ENCODE results near the gene UQCRQ.

UQCRQ gene

DNA sequence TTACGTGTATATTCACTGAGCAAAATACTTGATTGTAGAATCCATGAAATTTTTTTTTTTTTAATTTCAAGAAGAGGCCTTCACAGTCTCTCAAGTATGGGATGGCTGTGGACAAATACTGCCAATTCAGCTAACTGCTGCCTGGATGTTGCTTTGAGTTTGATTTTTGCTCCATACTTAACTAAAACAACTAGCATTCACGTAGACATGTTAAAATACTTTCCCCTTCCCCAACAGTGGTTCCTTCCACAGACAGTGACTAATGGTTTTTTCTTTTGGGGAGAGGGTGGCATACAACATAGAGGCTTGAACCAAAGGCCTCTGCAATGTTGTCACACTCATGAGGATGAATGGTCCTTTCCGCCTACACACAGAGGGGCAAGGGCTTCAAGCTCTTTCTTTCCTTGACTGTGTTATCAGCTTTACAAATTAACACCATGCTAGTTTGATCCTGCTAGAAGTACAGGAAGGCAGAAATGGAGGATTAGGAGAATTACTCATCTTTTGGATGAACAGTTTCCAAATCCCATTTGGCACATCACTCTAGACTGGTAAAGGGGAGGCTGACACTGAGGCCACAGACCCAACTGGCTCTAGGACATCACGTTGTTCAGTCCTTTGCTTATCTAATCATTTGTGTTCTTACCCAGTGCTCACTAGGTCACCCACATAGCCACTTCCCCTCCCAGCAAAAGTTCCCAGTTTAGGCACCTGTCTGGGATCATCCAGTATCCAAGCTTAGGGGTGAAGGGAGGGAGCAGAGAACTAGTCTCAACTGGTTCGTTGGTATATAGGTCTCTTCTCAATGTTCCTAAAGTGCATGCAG, 5.2 kb downstream of the UQCRQ start:
- no peak for DNase-seq (ENCODE audit: low spot score)

DNA sequence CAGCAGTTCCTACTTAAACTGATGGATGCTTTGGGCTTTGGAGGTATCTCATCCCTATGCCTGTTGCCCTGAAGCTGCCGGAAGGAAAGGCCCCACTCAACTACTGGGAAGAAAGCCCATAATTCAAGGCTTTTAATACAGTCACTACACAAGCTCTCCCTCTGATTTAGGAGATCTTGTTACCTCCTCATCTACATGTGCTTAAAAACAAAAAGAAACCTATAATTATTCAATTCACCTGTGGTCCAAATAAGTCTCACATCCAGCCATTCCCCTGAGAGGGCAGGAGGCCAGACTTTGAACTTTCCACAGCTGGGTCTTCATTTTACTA, 6.3 kb downstream of the UQCRQ start:
- no peak for DNase-seq (ENCODE audit: low spot score)

- DNase-seq (ENCODE audit: low spot score) = no peak
These were observed 6.9 kb downstream of the UQCRQ start, which contains the start of gene LEAP2 for GRCh38 chr5:132873119-132873929. Gene LEAP2, plus strand, starts transcription at chr5:132873668. Its CDS starts 27 bp downstream, at chr5:132873695.

- DNase-seq (ENCODE audit: low spot score) = no peak
These were observed 7.5 kb downstream of the UQCRQ start for GRCh38 chr5:132873930-132874271.

DNA sequence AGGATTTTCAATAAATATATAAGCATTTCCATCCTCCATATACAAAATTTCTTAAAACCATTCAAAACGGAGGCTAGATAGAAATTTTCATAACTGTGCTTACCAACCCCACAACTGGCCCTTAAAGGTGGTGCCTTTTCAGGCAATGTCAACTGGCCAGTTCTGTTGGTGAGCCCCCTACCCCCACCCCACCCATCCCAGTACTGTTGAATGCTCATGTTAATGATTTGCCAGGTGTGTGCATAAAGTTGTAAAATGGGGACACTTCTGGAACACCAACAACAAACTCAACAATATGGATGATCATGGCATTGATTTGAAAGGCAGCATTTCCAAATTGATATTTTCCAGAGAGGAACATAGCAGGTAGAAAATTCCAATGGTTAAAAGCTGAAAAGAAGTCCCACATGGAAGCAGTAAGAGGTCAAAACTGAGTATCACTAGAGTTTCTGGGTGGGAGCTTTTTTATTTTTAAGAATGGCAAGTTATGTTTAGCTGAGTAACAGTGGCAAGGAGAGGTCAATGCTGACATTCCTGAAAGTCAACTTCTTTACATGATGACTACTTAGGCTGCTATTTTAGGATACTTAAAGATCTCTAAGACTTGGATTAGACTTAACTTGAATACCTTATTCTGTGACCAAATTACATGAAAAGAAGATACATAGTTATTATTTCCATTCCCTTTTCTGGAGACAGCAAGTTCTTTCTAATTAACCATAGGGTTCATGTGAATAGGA, 9.7 kb downstream of the UQCRQ start:
- no peak for DNase-seq (ENCODE audit: low spot score)

- DNase-seq (ENCODE audit: low spot score) = no peak
These were observed 11.0 kb downstream of the UQCRQ start for GRCh38 chr5:132877466-132877865.

- no peak for DNase-seq (ENCODE audit: low spot score)
These were observed 11.5 kb downstream of the UQCRQ start for GRCh38 chr5:132877938-132878337.

DNA sequence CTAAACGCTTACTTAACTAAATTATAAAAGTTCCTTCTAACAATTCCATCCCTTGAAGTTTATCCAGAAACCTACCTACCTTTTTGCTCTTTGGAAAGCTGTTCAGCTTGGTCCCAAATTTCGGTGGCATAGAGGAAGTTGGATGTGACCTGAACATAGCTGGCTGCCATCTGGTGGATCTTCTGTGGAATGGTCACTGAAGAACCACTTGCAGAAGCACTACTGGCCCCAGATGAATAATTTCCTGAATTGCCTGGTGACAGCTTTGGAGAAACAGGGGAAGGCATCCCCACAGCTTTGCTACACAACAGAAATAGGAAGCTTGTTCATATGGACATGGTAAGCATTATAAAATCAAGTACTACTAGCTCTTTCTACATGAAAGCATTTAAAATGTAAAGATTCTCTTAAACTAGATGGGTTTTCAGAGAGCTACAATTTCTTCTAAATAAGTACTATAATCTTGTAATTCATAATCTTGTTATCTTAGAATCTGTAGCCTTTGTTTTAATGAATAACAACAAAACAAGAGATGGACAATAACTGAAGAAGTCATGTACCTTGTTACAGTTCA, 16.9 kb downstream of the UQCRQ start:
- DNase-seq (ENCODE audit: low spot score) = peak; percentile 69

DNA sequence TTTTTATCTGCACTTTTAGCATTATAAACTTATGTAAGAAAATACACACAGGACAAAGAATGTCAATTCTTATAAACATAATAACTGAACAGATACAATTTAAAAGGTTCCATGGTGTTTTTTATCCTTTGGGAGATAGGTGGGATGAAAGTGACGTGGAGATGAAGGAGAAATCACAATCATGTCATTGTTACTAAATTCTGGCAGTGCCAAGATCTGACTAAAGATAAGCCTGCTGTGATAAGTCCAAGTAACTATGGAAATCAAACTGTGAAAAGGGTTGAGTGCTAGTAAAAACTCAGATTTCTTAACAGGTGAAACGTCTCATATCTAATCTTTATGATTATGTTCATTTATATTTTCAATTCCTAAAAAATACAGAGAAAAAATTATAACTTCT, 18.1 kb downstream of the UQCRQ start:
- no peak for DNase-seq (ENCODE audit: low spot score)

- DNase-seq (ENCODE audit: low spot score) = peak; percentile 73
These were observed 19.8 kb downstream of the UQCRQ start for GRCh38 chr5:132886064-132886823.

- DNase-seq (ENCODE audit: low spot score) = peak; percentile 23
These were observed 20.8 kb downstream of the UQCRQ start for GRCh38 chr5:132887283-132887682.

DNA sequence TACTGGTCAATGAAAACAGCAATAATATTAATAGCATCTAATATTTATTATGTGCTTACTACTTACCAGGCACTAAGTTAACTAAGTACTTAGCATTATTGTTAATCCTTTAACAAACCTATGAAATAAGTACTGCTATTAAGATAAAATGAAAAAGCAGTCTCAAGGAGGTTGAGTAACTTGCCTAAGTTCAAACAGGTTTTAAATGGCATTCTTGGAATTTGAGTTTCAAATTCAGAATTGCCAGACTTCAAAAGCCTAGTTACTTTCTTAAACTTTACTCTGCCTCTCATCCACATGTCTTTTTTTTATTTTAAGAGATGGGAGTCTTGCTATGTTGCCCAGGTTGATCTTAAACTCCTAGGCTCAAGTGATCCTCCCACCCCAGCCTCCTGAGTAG, 23.1 kb downstream of the UQCRQ start:
- DNase-seq (ENCODE audit: low spot score) = no peak

GRCh38 chr5:132890817-132891216, 24.4 kb downstream of the UQCRQ start:
- DNase-seq (ENCODE audit: low spot score) = no peak

GRCh38 chr5:132895719-132896305, 29.4 kb downstream of the UQCRQ start:
- DNase-seq (ENCODE audit: low spot score) = no peak

- DNase-seq (ENCODE audit: low spot score) = no peak
These were observed 30.2 kb downstream of the UQCRQ start for GRCh38 chr5:132896685-132897084.

- DNase-seq (ENCODE audit: low spot score) = no peak
These were observed 31.7 kb downstream of the UQCRQ start for GRCh38 chr5:132898094-132898493.

DNA sequence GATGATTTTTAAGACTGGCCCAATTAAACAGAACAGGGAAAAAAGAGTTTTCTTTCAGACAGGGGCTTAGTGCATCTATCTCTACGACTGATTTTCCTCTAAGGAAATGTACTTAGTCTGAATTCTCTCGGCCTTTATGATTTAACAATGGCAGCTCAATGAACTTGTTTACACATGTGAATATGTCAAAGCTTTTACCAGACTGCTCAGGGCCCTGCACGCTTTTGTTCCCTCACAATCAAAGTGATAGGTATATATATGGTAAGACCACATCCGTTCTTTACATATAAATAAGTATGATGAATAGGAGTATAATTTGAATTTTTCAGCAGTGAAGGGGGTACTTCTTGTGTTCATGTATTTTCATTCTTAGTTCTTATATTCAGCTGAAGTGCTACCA, 34.6 kb downstream of the UQCRQ start:
- no peak for DNase-seq (ENCODE audit: low spot score)

- no peak for DNase-seq (ENCODE audit: low spot score)
These were observed 35.3 kb downstream of the UQCRQ start for GRCh38 chr5:132901730-132902129.

DNA sequence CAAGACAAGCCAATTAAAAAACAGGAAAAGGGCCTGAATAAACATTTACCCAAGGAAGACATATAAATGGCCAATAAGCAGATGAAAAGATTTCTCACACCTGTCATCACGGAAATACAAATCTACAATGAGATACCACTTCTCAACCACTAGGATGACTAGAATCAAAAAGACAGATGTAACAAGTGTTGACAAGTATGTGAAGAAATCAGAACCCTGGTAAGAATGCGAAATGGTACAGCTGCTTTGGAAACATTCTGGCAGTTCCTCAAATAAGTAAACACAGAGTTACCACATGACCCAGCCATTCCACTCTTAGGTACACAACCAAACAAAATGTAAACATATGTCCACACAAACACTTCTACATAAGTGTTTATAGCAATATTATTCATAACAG, 39.5 kb downstream of the UQCRQ start:
- peak; percentile 50 for DNase-seq (ENCODE audit: low spot score)

DNA sequence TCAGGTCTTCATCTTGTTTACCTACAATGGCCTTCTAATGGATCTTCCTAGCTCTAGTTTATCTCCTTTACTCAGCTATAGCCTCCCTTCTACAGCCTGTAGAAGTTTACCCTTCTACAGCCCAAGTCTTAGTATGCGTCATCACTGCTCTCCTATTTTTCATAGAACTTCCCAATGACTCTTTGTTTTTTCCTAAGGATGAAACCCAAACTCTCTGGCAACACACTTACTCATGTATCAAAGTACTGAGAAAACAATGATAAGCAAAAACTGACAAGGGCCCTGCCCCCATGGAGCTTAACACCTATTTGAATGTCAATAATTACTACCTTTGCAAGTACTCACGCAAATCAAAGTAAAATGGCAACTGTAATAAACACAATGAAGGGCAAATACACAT, 40.7 kb downstream of the UQCRQ start:
- no peak for DNase-seq (ENCODE audit: low spot score)

- DNase-seq (ENCODE audit: low spot score) = no peak
These were observed 43.3 kb downstream of the UQCRQ start for GRCh38 chr5:132909702-132910101.
